Progenitor cell of endocrine pancreas (in vitro differentiated cells): ENCODE measurements around the gene ADCY3. TPM values are rescaled to one million over a fixed set of nuclear protein-coding genes. Genes with fewer than 3 reads are reported as not detected.

Experiments
- DNase-seq: peaks from one replicate; pipeline ENCODE4 v3.0.0; 2021; ENCODE audit warnings: low spot score; ENCODE audit not compliant: unreplicated experiment
- H3K27ac Mint-ChIP-seq: 2 replicates; pipeline ENCODE4 v1.8.0; 2021; ENCODE audit warnings: mild to moderate bottlenecking, moderate library complexity, mixed read lengths
- H3K27me3 Mint-ChIP-seq: 2 replicates; pipeline ENCODE4 v1.8.0; 2021; ENCODE audit warnings: mixed read lengths
- H3K36me3 Mint-ChIP-seq: 2 replicates; pipeline ENCODE4 v1.8.0; 2022; ENCODE audit warnings: mixed read lengths; ENCODE audit not compliant: insufficient read depth
- H3K4me1 Mint-ChIP-seq: 2 replicates; pipeline ENCODE4 v1.8.0; 2021; ENCODE audit warnings: low read depth, mixed read lengths
- H3K4me3 Mint-ChIP-seq: 2 replicates; pipeline ENCODE4 v1.8.0; 2021; ENCODE audit warnings: low read depth, mild to moderate bottlenecking, moderate library complexity, mixed read lengths
- H3K9me3 Mint-ChIP-seq: 2 replicates; pipeline ENCODE4 v1.8.0; 2021; ENCODE audit warnings: low read depth, mixed read lengths
- total RNA-seq: library from RNA; stranded (reverse); gene quantifications from 2 replicates; pipeline ENCODE4 v1.2.1, GENCODE V29; 2021
- TF ChIP-seq, protein P1 (sequence below): fragments of 200-600 bp; sonication (generic); IDR thresholded peaks from one replicate; pipeline ENCODE4 v1.5.0; 2021; ENCODE audit warnings: antibody characterized with exemption, mild to moderate bottlenecking; ENCODE audit not compliant: unreplicated experiment

Gene ADCY3
- total RNA-seq, 1 donor from 2014 or later: 22.6 TPM

DNA sequence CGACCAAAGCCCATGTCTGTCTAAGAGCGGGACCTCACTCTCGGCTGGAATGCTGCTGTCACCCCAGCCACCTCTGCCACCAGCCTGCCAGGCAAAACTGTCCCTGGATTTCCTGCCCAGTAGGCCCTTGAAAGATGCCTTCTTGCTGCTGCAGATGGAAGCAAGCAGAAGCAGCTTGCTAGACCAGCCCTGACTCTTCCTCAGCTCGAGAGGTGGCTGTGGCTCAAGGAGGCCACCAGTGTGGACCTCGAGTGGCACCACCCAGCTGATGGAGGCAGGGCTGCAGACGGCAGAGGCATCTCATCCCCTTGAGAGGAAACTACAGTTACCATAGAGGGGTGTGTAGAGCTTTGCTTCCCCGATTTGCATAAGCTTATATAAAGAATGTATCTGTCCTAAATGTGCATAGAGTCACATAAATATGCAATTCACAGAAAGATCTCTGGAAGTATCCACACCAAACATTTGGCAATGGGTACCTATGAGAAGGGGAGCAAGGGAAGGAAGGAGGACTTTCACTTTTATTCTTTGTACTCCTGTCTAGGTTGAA is 20.6 kb downstream of the ADCY3 start:
- H3K4me3 Mint-ChIP-seq: no peak overlapping the region
- peaks cover 26% of the 10 kb centered on the region for H3K9me3 Mint-ChIP-seq
- TF ChIP-seq, protein P1, sequence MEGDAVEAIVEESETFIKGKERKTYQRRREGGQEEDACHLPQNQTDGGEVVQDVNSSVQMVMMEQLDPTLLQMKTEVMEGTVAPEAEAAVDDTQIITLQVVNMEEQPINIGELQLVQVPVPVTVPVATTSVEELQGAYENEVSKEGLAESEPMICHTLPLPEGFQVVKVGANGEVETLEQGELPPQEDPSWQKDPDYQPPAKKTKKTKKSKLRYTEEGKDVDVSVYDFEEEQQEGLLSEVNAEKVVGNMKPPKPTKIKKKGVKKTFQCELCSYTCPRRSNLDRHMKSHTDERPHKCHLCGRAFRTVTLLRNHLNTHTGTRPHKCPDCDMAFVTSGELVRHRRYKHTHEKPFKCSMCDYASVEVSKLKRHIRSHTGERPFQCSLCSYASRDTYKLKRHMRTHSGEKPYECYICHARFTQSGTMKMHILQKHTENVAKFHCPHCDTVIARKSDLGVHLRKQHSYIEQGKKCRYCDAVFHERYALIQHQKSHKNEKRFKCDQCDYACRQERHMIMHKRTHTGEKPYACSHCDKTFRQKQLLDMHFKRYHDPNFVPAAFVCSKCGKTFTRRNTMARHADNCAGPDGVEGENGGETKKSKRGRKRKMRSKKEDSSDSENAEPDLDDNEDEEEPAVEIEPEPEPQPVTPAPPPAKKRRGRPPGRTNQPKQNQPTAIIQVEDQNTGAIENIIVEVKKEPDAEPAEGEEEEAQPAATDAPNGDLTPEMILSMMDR: no peak
- H3K27me3 Mint-ChIP-seq: no peaks in the 10 kb centered on the region
- DNase-seq: no peak
- peaks cover 31% of the 10 kb centered on the region for H3K36me3 Mint-ChIP-seq
- H3K4me1 Mint-ChIP-seq: no peaks in the 10 kb centered on the region
- H3K27ac Mint-ChIP-seq: no peak overlapping the region

DNA sequence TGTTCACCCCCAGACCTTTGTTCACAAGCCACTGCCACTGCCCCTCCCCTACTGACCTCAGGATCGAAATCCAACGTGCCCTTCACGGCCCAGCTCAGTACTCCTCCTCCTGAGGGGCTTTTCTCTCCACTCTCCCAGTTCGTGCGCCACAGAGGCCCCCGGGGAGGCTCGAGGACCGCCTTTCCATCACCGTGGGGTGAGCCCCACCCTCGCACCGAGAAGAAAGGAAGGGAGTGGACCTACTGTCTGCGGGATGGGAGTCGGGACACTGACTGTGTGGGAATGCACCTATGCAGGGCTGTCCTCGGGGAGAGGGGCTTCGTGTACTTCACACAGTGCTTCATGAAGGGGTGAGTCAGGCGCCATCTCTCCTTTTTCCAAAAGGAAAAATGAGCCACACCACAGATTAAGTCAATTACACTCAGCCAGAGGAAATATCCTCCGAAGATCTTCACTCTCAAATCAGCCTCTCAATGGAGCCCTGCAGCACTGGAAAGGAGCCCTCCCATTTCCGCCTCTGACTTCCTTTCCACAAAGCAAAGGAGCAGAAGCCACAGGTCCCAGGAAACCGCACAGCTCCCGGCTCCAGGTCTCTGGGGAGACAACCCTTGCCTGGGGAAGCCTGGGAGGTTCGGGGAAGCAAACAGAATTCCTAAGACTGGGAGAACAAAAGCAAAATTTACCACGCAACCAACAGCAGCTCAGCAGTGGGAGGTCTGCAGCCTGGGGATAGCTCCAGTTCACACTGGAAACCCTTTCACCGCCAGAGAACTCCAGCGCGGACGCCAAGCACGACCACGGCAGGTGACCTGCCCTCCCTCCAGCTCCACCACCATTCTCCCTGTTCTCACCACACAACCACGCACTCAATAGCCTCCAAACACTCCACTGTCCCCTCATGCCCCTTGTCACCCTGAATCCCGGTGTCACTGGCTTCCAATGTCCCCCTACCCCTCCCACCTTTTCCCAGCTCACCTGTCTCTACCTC is 21.6 kb downstream of the ADCY3 start:
- Mint-ChIP-seq H3K36me3 (peaks cover 33% of the 10 kb centered on the region), H3K27me3 (no peaks in the 10 kb centered on the region), H3K4me1 (no peaks in the 10 kb centered on the region), H3K9me3 (peaks cover 34% of the 10 kb centered on the region), H3K4me3 (no peak overlapping the region), H3K27ac (no peak overlapping the region)
- TF ChIP-seq, protein P1: no peak
- no peak for DNase-seq

DNA sequence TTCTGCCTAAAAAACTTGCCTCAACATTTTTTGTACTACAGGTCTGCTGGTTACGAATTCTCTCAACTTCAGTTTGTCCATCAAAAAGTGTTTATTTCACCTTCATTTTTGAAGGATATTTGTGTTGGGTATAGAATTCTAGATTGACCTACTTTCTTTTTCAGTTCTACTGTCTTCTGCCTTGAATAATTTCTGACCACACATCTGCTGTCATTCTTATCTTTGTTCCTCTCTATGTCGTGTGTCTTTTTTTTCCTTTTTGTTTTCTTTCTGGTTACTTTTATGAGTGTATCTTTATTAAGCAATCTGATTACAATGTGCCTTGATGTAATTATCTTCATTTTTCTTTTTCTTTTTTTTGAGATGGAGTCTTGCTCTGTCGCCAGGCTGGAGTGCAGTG is 25.3 kb downstream of the ADCY3 start:
- no peak overlapping the region for H3K4me3 Mint-ChIP-seq
- H3K4me1 Mint-ChIP-seq: no peaks in the 10 kb centered on the region
- no peak for DNase-seq
- TF ChIP-seq, protein P1: no peak
- no peak overlapping the region for H3K27ac Mint-ChIP-seq
- H3K36me3 Mint-ChIP-seq: peaks cover 25% of the 10 kb centered on the region
- peaks cover 35% of the 10 kb centered on the region for H3K9me3 Mint-ChIP-seq
- no peaks in the 10 kb centered on the region for H3K27me3 Mint-ChIP-seq

DNA sequence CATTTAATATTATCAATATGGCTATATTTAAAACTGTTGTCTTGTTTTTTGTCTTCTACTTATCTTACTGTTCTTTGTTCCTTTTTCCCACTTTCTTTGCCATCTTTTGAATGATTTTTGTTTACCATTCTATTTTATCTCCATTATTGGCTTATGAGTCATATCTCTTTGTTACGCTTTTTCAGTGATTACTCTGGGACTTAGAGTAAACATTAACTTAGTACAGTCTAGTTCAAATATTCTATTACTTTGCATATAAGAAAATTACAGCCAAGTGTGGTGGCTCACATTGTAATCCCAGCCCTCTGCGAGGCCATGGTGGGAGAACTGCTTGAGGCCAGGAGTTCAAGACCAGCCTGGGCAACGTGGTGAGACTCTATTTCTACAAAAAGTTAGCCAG is 26.1 kb downstream of the ADCY3 start:
- Mint-ChIP-seq H3K9me3 (peaks cover 35% of the 10 kb centered on the region), H3K4me1 (no peaks in the 10 kb centered on the region), H3K36me3 (peaks cover 25% of the 10 kb centered on the region), H3K4me3 (no peak overlapping the region), H3K27me3 (no peaks in the 10 kb centered on the region), H3K27ac (no peak overlapping the region)
- TF ChIP-seq, protein P1: no peak
- DNase-seq: no peak

DNA sequence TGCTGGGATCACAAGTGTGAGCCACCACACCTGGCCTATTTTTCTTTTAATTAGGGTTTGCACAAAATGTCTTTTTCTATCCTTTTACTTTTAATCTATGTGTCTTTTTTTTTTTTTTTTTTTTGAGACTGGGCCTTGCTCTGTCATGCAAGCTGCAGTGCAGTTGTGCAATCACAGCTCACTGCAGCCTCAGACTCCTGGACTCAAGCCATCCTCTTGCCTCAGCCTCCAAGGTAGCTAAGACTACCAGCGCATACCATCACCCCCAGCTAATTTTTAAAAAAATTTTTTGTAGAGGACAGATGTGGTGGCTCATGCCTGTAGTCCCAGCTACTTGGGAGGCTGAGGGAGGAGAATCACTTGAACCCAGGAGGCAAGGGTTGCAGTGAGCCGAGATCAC is 27.1 kb downstream of the ADCY3 start:
- H3K9me3 Mint-ChIP-seq: peaks cover 35% of the 10 kb centered on the region
- DNase-seq: no peak
- TF ChIP-seq, protein P1: no peak
- H3K4me3 Mint-ChIP-seq: no peak overlapping the region
- peaks cover 25% of the 10 kb centered on the region for H3K36me3 Mint-ChIP-seq
- no peaks in the 10 kb centered on the region for H3K4me1 Mint-ChIP-seq
- no peaks in the 10 kb centered on the region for H3K27me3 Mint-ChIP-seq
- no peak overlapping the region for H3K27ac Mint-ChIP-seq
